Right atrium auricular region (tissue), 2 donors: ENCODE results near the gene PRPF18. TPM values are rescaled to one million over a fixed set of nuclear protein-coding genes. Genes with fewer than 3 reads are reported as not detected.

Source experiments
- DNase-seq: peaks from one replicate; pipeline ENCODE4 v3.0.0-alpha.2; 2019; ENCODE audit warnings: low spot score
- H3K27ac ChIP-seq, 2 donors: fragments of 200-600 bp; sonication (generic); 1 replicate in 1 of 2; 2 replicates in 1 of 2; pipeline ENCODE4 v1.5.1; 2016 to 2019
- H3K27me3 ChIP-seq, 2 donors: fragments of 200-600 bp; sonication (generic); one replicate each; pipeline versions ENCODE4 v1.5.1 to v1.6.0; 2017 to 2019
- H3K36me3 ChIP-seq: fragments of 200-600 bp; sonication (generic); one replicate; pipeline ENCODE4 v1.5.1; 2016
- H3K4me1 ChIP-seq, 2 donors: fragments of 200-600 bp; sonication (generic); one replicate each; pipeline versions ENCODE4 v1.5.1 to v1.6.0; 2017 to 2019
- H3K4me3 ChIP-seq, 2 donors: fragments of 200-600 bp; sonication (generic); 1 replicate in 1 of 2; 2 replicates in 1 of 2; pipeline ENCODE4 v1.5.1; 2017 to 2019; ENCODE audit warnings: mild to moderate bottlenecking in 1 of 2, moderate library complexity in 1 of 2
- H3K9me3 ChIP-seq, 2 donors: fragments of 200-600 bp; sonication (generic); one replicate each; pipeline ENCODE4 v1.5.1; 2019
- CTCF ChIP-seq, 2 donors: fragments of 200-600 bp; sonication (generic); IDR thresholded peaks; one replicate each; pipeline ENCODE4 v1.5.1; 2019; ENCODE audit warnings: antibody characterized with exemption in 2 of 2
- total RNA-seq, 2 donors: library from RNA; depleted of rRNA; stranded (reverse); fragments of >200 nt; gene quantifications; one replicate each; pipeline ENCODE4 v1.1.0, GENCODE V29; 2016

PRPF18 gene
- total RNA-seq, 2 donors from 2014 or later: 15.1 to 19.1 TPM

- Histone ChIP-seq H3K4me1 (no peaks in the 10 kb centered on the region), H3K27ac (no peak overlapping the region), H3K9me3 (no peaks in the 10 kb centered on the region), H3K36me3 (peaks cover 23% of the 10 kb centered on the region), H3K4me3 (no peak overlapping the region), H3K27me3 (no peaks in the 10 kb centered on the region)
- TF ChIP-seq CTCF (IDR thresholded peaks at IDR 0.05): no peak
- no peak for DNase-seq
Observed at GRCh38 chr10:13617116-13617515, 30.4 kb downstream of the PRPF18 start.

GRCh38 chr10:13621931-13622330 is 35.2 kb downstream of the PRPF18 start:
- H3K36me3 ChIP-seq: peaks cover 4% of the 10 kb centered on the region
- no peak overlapping the region for H3K4me3 ChIP-seq
- H3K27ac ChIP-seq: no peak overlapping the region
- DNase-seq: no peak
- H3K4me1 ChIP-seq: no peaks in the 10 kb centered on the region
- no peak for TF ChIP-seq CTCF (IDR thresholded peaks at IDR 0.05)
- H3K9me3 ChIP-seq: no peaks in the 10 kb centered on the region
- no peaks in the 10 kb centered on the region for H3K27me3 ChIP-seq

GRCh38 chr10:13624630-13625029 is 37.9 kb downstream of the PRPF18 start:
- no peak for DNase-seq
- no peak overlapping the region for H3K27ac ChIP-seq
- no peaks in the 10 kb centered on the region for H3K27me3 ChIP-seq
- no peak for TF ChIP-seq CTCF (IDR thresholded peaks at IDR 0.05)
- no peaks in the 10 kb centered on the region for H3K9me3 ChIP-seq
- peaks cover 7% of the 10 kb centered on the region for H3K36me3 ChIP-seq
- H3K4me1 ChIP-seq: no peaks in the 10 kb centered on the region
- H3K4me3 ChIP-seq: no peak overlapping the region

- Histone ChIP-seq H3K27me3 (no peaks in the 10 kb centered on the region), H3K9me3 (no peaks in the 10 kb centered on the region), H3K4me1 (no peaks in the 10 kb centered on the region), H3K36me3 (peaks cover 16% of the 10 kb centered on the region), H3K4me3 (no peak overlapping the region), H3K27ac (no peak overlapping the region)
- no peak for TF ChIP-seq CTCF (IDR thresholded peaks at IDR 0.05)
- DNase-seq: no peak
Observed at GRCh38 chr10:13627459-13628310, 40.9 kb downstream of the PRPF18 start.

- Histone ChIP-seq H3K27ac (no peak overlapping the region), H3K27me3 (no peaks in the 10 kb centered on the region), H3K36me3 (peaks cover 16% of the 10 kb centered on the region), H3K4me3 (no peak overlapping the region), H3K4me1 (peaks cover 0 to 5% of the 10 kb centered on the region in 2 donors), H3K9me3 (no peaks in the 10 kb centered on the region)
- TF ChIP-seq CTCF (IDR thresholded peaks at IDR 0.05): no peak
- DNase-seq: no peak
Observed at GRCh38 chr10:13628661-13629060, 41.9 kb downstream of the PRPF18 start.
